IPS-11a (cell line): Measurements from ENCODE around the gene GABRP.

Experiments
- H3K4me3 ChIP-seq: one replicate; pipeline ENCODE4 v1.5.1; 2013; ENCODE audit warnings: low read depth, low read length, control low read depth

Gene GABRP, protein sequence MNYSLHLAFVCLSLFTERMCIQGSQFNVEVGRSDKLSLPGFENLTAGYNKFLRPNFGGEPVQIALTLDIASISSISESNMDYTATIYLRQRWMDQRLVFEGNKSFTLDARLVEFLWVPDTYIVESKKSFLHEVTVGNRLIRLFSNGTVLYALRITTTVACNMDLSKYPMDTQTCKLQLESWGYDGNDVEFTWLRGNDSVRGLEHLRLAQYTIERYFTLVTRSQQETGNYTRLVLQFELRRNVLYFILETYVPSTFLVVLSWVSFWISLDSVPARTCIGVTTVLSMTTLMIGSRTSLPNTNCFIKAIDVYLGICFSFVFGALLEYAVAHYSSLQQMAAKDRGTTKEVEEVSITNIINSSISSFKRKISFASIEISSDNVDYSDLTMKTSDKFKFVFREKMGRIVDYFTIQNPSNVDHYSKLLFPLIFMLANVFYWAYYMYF

DNA sequence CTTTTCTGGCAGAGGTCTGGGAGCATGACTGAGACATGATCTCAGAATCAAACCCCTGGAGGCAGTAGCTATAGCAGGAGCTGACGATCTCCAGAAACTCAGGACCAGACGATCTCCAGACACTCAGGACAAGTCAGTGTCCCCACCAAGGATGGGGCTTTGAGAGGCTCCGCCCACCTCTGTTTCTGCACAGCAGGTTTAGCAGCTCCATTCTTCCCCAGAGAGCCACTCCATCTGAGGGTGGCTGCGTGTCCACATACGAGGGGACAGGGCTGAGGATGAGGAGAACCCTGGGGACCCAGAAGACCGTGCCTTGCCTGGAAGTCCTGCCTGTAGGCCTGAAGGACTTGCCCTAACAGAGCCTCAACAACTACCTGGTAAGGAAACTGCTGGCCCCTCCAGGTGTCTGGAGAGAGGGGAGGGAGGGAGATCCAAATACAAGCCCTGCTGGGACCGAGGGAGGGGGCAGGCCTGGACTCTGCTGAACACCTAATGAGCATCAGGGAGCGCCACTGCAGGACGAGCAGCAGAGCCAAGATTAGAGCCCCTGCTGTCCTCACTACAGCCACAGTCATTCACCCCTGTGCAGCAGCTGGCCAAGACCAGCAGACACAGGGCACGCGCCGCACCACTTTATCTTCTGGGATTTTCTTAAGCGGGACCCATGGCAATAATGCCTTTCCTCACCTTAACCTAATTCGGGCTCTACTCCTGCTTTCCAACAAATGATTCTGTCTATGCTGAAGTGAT lies at the start of gene GABRP:
Gene GABRP, plus strand, starts transcription at position 228 of the 750 bp plus-strand sequence. CDS start 4,891 bp downstream, outside the sequence.
- H3K4me3 ChIP-seq, result no peak within 1 kb of the TSS

DNA sequence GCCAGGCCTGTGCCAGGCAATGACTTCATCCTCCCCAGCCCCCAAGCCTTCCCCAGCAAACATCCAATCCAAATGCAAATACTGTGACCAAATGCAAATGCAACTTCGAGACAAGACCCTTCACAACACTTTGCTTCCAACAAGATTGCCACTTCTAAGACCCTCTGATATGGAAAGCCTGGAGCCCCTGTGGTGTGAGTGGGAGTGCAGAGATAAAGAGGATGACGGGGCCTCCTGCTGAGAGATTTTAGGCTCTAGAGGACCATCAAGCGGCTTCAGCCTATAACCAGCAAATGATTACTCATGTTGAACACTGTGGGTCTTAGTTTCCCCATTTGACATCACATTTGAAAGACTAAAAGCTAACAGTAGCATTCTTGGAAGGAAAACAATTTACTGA lies 46.6 kb upstream of the GABRP start:
- H3K4me3 ChIP-seq, result no peak overlapping the region

DNA sequence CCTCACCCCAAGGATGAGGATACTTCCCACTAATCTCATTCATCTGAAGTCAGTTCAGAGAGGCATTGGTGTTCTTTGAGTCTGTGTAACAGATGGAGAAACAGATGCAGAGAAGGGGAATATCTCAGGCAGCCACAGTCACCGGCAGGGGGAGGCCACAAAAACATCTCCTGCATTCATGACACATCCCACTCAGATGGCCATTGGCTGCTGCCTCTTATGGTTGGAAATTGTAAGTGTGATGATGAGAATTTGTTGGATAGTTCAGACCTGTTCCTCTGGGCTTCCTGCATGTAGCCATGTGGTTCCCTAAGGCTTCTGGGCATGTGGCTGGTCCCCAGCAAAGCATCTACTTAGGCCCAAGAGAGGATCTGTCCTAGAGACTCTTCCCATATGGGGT lies 45.9 kb upstream of the GABRP start:
- H3K4me3 ChIP-seq, result no peak overlapping the region

DNA sequence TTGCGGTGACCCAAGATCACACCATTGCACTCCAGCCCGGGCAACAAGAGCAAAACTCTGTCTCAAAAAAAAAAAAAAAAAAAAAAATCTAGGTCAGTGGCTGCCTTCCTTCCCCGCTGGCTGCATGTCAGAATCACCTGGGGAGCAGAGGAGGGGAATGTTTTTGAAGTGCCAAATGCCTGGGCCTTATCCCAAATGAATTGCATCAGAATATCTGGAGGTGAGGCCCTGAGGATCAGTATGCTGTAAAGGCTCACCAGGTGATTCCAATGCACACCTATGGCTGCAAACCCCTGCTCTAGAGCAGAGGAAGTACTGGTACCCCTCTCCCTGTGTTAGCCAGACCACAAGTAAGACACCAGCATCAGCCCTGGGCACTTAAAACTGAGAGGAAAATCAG lies 44.7 kb upstream of the GABRP start:
- H3K4me3 ChIP-seq, result no peak overlapping the region

GRCh38 chr5:170739446-170739845 lies 44.1 kb upstream of the GABRP start:
- H3K4me3 ChIP-seq, result no peak overlapping the region

GRCh38 chr5:170740551-170741205 lies 42.8 kb upstream of the GABRP start:
- H3K4me3 ChIP-seq, result no peak overlapping the region

DNA sequence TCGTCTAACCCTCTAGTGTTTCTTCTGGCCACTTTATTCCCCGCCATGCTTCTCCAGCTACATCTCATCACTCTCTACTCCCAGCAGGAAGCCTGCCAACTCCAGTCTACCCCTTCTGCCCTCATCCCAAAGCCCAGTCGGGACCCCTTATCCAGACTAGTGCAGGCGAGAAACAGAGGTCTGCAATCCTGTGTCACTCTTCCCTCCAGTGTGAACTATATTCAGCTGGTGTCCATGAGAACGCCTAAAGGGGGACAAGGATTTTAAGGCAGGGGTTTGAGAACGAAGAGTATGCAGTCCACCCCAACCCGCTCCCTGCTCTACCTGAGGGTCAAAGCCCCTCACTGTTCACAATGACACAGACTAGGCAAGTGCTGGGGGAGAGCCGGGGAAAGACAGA lies 41.7 kb upstream of the GABRP start:
- no peak overlapping the region for H3K4me3 ChIP-seq

GRCh38 chr5:170743876-170744212 lies 39.7 kb upstream of the GABRP start:
- no peak overlapping the region for H3K4me3 ChIP-seq

GRCh38 chr5:170745481-170746071 lies 37.9 kb upstream of the GABRP start:
- H3K4me3 ChIP-seq, result no peak overlapping the region

GRCh38 chr5:170746075-170746960 lies 37.2 kb upstream of the GABRP start:
- no peak overlapping the region for H3K4me3 ChIP-seq

GRCh38 chr5:170746961-170747340 lies 36.6 kb upstream of the GABRP start:
- H3K4me3 ChIP-seq, result no peak overlapping the region

- no peak overlapping the region for H3K4me3 ChIP-seq
Observed at GRCh38 chr5:170747357-170747756, 36.2 kb upstream of the GABRP start.

DNA sequence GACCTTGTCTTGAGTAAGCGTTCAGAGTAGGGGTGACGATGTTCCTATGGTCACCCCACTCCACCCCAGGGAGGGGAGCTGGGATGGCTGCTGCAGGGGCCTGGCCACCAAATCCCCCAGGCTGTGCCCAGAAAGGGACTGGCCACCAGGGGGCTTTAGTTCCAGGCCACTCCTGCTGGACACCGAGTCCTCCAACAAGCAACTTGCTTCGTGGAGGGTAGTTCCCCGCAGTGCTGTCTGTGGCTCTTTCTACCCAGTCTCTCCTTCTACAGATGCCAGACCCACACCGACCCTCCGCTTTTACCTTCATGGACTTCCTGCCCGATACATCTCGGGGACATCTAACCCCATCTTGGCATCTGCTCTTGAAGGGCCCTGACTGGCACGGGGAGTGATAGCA lies 35.7 kb upstream of the GABRP start:
- no peak overlapping the region for H3K4me3 ChIP-seq

- no peak overlapping the region for H3K4me3 ChIP-seq
Observed at GRCh38 chr5:170748951-170749471, 34.5 kb upstream of the GABRP start.

DNA sequence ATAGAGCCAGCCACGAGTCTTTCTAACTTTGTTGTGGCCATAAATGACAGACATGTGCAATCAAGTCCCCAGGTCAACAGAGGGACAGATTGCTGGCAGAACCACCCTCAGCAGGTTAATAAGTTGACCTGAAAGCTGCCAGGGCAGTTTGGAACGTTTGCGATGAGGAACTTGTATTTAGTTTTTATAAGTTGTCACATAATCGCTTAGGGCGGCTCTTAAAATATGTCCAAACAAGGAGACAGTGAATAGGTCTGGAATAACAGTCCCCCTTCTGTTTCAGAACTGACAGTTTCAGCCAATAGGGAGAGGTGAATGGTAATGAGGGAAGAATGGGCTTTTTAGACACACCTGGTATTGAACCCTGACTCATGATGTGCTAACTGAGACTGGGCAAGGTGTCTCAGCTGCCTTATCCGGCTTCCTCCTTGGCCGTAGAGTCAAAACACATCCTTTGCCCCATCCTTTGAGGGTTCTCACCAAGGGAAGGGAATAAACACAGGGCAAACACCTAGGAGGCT lies 33.6 kb upstream of the GABRP start:
- H3K4me3 ChIP-seq, result no peak overlapping the region

DNA sequence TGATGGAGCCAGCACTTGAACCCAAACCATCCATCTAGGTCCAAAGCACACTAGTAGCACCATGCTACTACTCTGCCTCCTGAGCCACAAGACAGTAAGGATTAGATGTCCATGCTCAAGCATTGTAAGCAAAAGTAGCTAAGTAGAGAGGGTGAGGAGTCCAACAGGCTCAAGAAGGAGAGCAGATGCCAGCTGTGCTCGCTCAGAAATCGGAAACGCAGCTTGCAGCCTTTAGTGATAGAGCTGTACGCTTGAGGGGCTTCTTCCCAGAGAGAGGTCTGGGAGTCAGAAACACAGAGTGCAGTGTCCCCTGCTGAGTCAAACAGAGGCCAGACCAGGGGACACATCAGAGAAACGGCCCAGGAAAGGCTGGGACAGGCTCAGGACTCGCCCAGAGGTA lies 32.7 kb upstream of the GABRP start:
- no peak overlapping the region for H3K4me3 ChIP-seq

- no peak overlapping the region for H3K4me3 ChIP-seq
Observed at GRCh38 chr5:170751631-170752030, 31.9 kb upstream of the GABRP start.

DNA sequence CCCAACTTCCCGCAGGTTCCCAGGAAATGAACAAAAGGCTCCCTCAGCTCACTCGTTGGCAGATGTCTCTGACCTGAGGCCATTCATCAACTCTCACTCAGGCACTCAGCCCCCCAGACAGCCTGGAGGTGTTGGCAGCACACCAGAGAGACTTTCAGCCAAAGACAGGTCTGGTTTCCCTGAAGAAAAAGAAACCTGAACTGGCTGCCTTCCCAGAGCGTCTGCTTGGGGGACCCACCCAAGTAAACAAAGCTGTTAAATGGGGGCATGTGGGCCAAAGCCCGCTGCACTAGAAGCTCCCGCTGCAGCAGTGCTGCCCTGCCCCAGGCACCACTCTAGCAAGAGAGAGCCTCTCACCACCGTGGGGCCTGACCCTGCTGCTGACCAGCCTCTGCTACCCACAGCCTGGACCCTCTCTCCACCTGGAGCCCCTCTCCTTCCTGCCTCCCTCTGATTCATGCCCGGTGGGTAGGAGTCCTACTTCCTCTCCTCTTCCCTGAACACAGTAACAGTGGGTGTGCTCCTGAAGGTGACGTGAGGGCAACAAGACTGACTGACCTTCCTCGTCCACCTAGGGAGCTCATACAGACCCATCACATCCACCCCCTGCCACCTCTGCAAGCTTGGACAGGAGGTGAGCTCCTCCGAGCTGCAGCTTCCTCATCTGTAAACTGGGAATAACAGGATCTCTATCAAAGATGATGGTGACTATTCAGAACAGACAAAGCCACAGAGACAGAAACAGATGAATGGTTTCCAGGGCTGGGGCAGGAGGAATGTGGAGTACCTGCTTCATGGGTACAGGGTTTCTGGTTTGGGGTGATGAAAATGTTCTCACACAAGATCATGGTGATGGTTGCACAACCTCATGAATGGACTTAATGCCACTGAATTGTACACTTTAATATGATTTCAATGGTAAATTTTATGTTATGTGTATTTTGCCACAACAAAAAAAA lies 31.0 kb upstream of the GABRP start:
- H3K4me3 ChIP-seq, result no peak overlapping the region

DNA sequence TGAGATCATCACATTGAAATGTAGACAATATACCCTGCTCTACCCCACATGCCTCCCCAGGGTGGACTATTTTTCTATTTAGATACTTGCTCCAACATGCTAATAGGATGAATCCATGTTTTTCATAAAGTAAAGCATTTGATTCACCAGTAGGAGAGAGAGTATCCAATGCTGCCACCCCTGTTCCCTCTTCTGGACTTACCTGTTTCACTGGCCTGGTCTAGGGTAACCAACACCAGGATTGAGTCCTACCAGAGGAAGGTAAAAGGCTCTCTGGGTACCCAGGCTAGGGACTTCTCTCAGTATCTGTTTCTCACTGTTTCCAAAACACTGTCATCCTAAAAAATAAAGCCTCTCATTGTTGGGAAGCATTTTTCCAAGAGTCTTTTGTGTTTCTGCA lies 30.2 kb upstream of the GABRP start:
- H3K4me3 ChIP-seq, result no peak overlapping the region
